A549 (cell line): Measurements from ENCODE around the gene SPATA31D4. TPM values are rescaled to one million over a fixed set of nuclear protein-coding genes. Genes with fewer than 3 reads are reported as not detected.

Experiments used
- ATAC-seq, 2 experiments: fragments of 200-7000 bp in 1 of 2; fragments of >200 bp in 1 of 2; cut with Nextera tagmentation in 1 of 2; cut with Tn5 transposase in 1 of 2; 3 replicates each; pipeline versions ENCODE4 v1.8.0 to v1.9.1; 2018 to 2020; ENCODE audit warnings: mild to moderate bottlenecking in 1 of 2, moderate library complexity in 1 of 2
- CTCF ChIA-PET: fragments of 300-600 bp; sonication (Branson Sonifier 250); formaldehyde crosslinking; extraction: SDS; loops from one replicate; lab custom pipeline; 2021; ENCODE audit warnings: antibody characterized with exemption, inconsistent platforms; lab: Yijun Ruan, JAX
- POLR2A ChIA-PET: fragments of 350-600 bp; formaldehyde crosslinking; extraction: SDS; loops from one replicate; lab custom pipeline; 2021; ENCODE audit warnings: antibody characterized with exemption, inconsistent platforms; lab: Yijun Ruan, JAX
- DNase-seq, 2 experiments: peaks; one replicate each; pipeline versions ENCODE4 v3.0.0 to v3.0.0-alpha.2; 2011 to 2016; ENCODE audit warnings: low read depth in 1 of 2, low spot score in 1 of 2
- FAIRE-seq: peaks from 2 replicates; lab custom pipeline; 2011; peaks lifted over from hg19 to GRCh38; lab: Jason Lieb, UNC
- H3K27ac ChIP-seq, 2 experiments: fragments of >200 bp; sonication (Bioruptor Twin); formaldehyde crosslinking; 3 replicates each; pipeline ENCODE4 v1.5.1; 2016 to 2017
- H3K4me1 ChIP-seq: fragments of >200 bp; sonication (Bioruptor Twin); formaldehyde crosslinking; 3 replicates; pipeline ENCODE4 v1.6.1; 2016
- H3K4me2 ChIP-seq: fragments of >200 bp; sonication (Bioruptor Twin); formaldehyde crosslinking; 3 replicates; pipeline ENCODE4 v1.6.1; 2016
- H3K4me3 ChIP-seq: fragments of >200 bp; sonication (Bioruptor Twin); formaldehyde crosslinking; 3 replicates; pipeline ENCODE4 v1.5.1; 2016
- H3K9me3 ChIP-seq: fragments of >200 bp; sonication (Bioruptor Twin); formaldehyde crosslinking; 3 replicates; pipeline ENCODE4 v1.6.1; 2016
- BCL3 ChIP-seq: fragments of >200 bp; sonication (Bioruptor Twin); formaldehyde crosslinking; IDR thresholded peaks from 3 replicates; pipeline ENCODE4 v1.6.1; 2016
- CBX2 ChIP-seq: fragments of 200-600 bp; sonication (generic); IDR thresholded peaks from 2 replicates; pipeline ENCODE4 v1.6.1; 2016; ENCODE audit warnings: low read depth, mild to moderate bottlenecking, borderline replicate concordance
- CTCF ChIP-seq: fragments of >200 bp; sonication (Bioruptor Twin); formaldehyde crosslinking; IDR thresholded peaks from 3 replicates; pipeline ENCODE4 v1.5.1; 2016
- E2F6 ChIP-seq: IDR thresholded peaks from 2 replicates; pipeline ENCODE4 v1.6.1; 2012; ENCODE audit warnings: low read depth, borderline replicate concordance
- FOSB ChIP-seq: fragments of 250-450 bp; sonication (Bioruptor Pico); IDR thresholded peaks from 2 replicates; pipeline ENCODE4 v1.5.0; 2020; ENCODE audit warnings: mild to moderate bottlenecking, moderate library complexity
- FOSL2 ChIP-seq, 2 experiments: fragments of 450-650 bp in 1 of 2; fragments of >200 bp in 1 of 2; sonication (Bioruptor Twin) in 1 of 2; formaldehyde crosslinking; IDR thresholded peaks; 2 replicates each; pipeline versions ENCODE4 v1.5.0 to v1.6.1; 2016 to 2020; ENCODE audit warnings: mild to moderate bottlenecking in 1 of 2, moderate library complexity in 1 of 2
- FOXS1 ChIP-seq: fragments of 250-450 bp; sonication (Bioruptor Pico); IDR thresholded peaks from 2 replicates; pipeline ENCODE4 v1.5.0; 2020; ENCODE audit warnings: mild to moderate bottlenecking, moderate library complexity
- HEYL ChIP-seq: fragments of 250-450 bp; sonication (Bioruptor Pico); IDR thresholded peaks from 2 replicates; pipeline ENCODE4 v1.8.0; 2021; ENCODE audit warnings: mild to moderate bottlenecking, moderate library complexity
- HOXA7 ChIP-seq: fragments of 250-450 bp; sonication (Bioruptor Pico); IDR thresholded peaks from 2 replicates; pipeline ENCODE4 v1.5.0; 2020; ENCODE audit warnings: mild to moderate bottlenecking, moderate library complexity
- HOXB13 ChIP-seq: fragments of 250-450 bp; sonication (Bioruptor Pico); IDR thresholded peaks from 2 replicates; pipeline ENCODE4 v1.5.0; 2020; ENCODE audit warnings: low read depth, mild to moderate bottlenecking, moderate library complexity
- HOXB5 ChIP-seq: fragments of 250-450 bp; sonication (Bioruptor Pico); IDR thresholded peaks from 2 replicates; pipeline ENCODE4 v1.5.0; 2020; ENCODE audit warnings: mild to moderate bottlenecking, moderate library complexity
- JUN ChIP-seq, 2 experiments: fragments of >200 bp; sonication (Bioruptor Twin); formaldehyde crosslinking; IDR thresholded peaks; 2 replicates in 1 of 2; 3 replicates in 1 of 2; pipeline ENCODE4 v1.6.1; 2016 to 2017
- MAFK ChIP-seq: fragments of 450-650 bp; IDR thresholded peaks from 2 replicates; pipeline ENCODE4 v1.6.1; 2014; ENCODE audit not compliant: partially characterized antibody
- MAZ ChIP-seq: fragments of 150-350 bp; IDR thresholded peaks from 2 replicates; pipeline ENCODE4 v1.6.1; 2014; ENCODE audit warnings: antibody characterized with exemption, low read depth, low read length, borderline replicate concordance
- MYC ChIP-seq: IDR thresholded peaks from 2 replicates; pipeline ENCODE4 v1.6.1; 2012; ENCODE audit warnings: mild to moderate bottlenecking, inconsistent platforms, low read length, improper control_type of control experiment, borderline replicate concordance
- NR3C1 ChIP-seq: fragments of >200 bp; sonication (Bioruptor Twin); formaldehyde crosslinking; IDR thresholded peaks from 3 replicates; pipeline ENCODE4 v1.6.1; 2017
- POLR2A ChIP-seq: IDR thresholded peaks from 2 replicates; pipeline ENCODE4 v1.6.1; 2012; ENCODE audit warnings: mild to moderate bottlenecking, low read length
- RFX5 ChIP-seq: fragments of 450-650 bp; IDR thresholded peaks from 2 replicates; pipeline ENCODE4 v1.7.1; 2014; ENCODE audit warnings: antibody characterized with exemption, mild to moderate bottlenecking, moderate library complexity
- TFCP2L1 ChIP-seq: fragments of 250-450 bp; sonication (Bioruptor Pico); IDR thresholded peaks from 2 replicates; pipeline ENCODE4 v1.5.0; 2021; ENCODE audit warnings: mild to moderate bottlenecking
- ZFP36 ChIP-seq: fragments of 450-650 bp; IDR thresholded peaks from 2 replicates; pipeline ENCODE4 v1.6.1; 2014; ENCODE audit warnings: borderline replicate concordance; ENCODE audit not compliant: partially characterized antibody
- ZNF302 ChIP-seq: fragments of 250-450 bp; sonication (Bioruptor Pico); IDR thresholded peaks from 2 replicates; pipeline ENCODE4 v1.9.0; 2021; ENCODE audit warnings: inconsistent platforms, mild to moderate bottlenecking, moderate library complexity
- WGBS: methylation state at CpG from one replicate; pipeline ENCODE4 v1.1.6; 2017; ENCODE audit errors: missing lambda C conversion rate; 5-methylcytosine and 5-hydroxymethylcytosine counted together
- polyA plus RNA-seq, 4 experiments: library from polyadenylated mRNA; depleted of rRNA in 3 of 4; stranded (reverse); fragments of >200 nt; fragmentation: RNase III in 1 of 4; extraction: RNeasy Plus Mini Kit Qiagen cat#74134 plus additional on column Dnase treatment in 1 of 4; gene quantifications; 2 replicates in 3 of 4; 3 replicates in 1 of 4; pipeline ENCODE4 v1.2.3, GENCODE V29; 2011 to 2017
- TF ChIP-seq, protein P1 (sequence below): fragments of 200-600 bp; sonication (generic); IDR thresholded peaks from 2 replicates; pipeline ENCODE4 v1.6.1; 2016; ENCODE audit warnings: antibody characterized with exemption, mild to moderate bottlenecking, moderate library complexity
- TF ChIP-seq, protein P2 (sequence below): IDR thresholded peaks from 2 replicates; pipeline ENCODE4 v1.6.1; 2012

Gene SPATA31D4
- polyA plus RNA-seq, 2 of the 4 experiments (the other 2 are of a cell fraction), result not detected

GRCh38 chr9:81953096-81953495, 24.9 kb downstream of the SPATA31D4 start:
- DNase-seq (no peak), FAIRE-seq (no peak), ATAC-seq (no peak)
- no peak overlapping the region for H3K27ac ChIP-seq
- ChIA-PET CTCF (no interaction called here), POLR2A (no interaction called here)
- 89% methylated on average over 1 of the region's 1 CpG for WGBS
- H3K4me3 ChIP-seq, result no peak overlapping the region
- H3K4me1 ChIP-seq, result no peaks in the 10 kb centered on the region
- H3K4me2 ChIP-seq, result no peak overlapping the region
- no peak for TF ChIP-seq MAZ
- TF ChIP-seq TFCP2L1 (CRISPR knock-in tag), result no peak
- TF ChIP-seq HEYL (CRISPR knock-in tag), result no peak
- no peak for TF ChIP-seq FOXS1 (CRISPR knock-in tag)
- no peak for TF ChIP-seq FOSL2 (IDR thresholded peaks at IDR 0.05)
- no peak for TF ChIP-seq FOSL2 (CRISPR knock-in tag; IDR thresholded peaks at IDR 0.05)
- TF ChIP-seq, protein P1, sequence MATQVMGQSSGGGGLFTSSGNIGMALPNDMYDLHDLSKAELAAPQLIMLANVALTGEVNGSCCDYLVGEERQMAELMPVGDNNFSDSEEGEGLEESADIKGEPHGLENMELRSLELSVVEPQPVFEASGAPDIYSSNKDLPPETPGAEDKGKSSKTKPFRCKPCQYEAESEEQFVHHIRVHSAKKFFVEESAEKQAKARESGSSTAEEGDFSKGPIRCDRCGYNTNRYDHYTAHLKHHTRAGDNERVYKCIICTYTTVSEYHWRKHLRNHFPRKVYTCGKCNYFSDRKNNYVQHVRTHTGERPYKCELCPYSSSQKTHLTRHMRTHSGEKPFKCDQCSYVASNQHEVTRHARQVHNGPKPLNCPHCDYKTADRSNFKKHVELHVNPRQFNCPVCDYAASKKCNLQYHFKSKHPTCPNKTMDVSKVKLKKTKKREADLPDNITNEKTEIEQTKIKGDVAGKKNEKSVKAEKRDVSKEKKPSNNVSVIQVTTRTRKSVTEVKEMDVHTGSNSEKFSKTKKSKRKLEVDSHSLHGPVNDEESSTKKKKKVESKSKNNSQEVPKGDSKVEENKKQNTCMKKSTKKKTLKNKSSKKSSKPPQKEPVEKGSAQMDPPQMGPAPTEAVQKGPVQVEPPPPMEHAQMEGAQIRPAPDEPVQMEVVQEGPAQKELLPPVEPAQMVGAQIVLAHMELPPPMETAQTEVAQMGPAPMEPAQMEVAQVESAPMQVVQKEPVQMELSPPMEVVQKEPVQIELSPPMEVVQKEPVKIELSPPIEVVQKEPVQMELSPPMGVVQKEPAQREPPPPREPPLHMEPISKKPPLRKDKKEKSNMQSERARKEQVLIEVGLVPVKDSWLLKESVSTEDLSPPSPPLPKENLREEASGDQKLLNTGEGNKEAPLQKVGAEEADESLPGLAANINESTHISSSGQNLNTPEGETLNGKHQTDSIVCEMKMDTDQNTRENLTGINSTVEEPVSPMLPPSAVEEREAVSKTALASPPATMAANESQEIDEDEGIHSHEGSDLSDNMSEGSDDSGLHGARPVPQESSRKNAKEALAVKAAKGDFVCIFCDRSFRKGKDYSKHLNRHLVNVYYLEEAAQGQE, result no peak
- no peak for TF ChIP-seq MYC
- TF ChIP-seq NR3C1, result no peak
- TF ChIP-seq MAFK, result no peak
- no peak for TF ChIP-seq BCL3
- TF ChIP-seq, protein P2, sequence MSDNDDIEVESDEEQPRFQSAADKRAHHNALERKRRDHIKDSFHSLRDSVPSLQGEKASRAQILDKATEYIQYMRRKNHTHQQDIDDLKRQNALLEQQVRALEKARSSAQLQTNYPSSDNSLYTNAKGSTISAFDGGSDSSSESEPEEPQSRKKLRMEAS, result no peak
- TF ChIP-seq POLR2A, result no peak
- no peak for TF ChIP-seq HOXB5 (CRISPR knock-in tag)
- TF ChIP-seq JUN (IDR thresholded peaks at IDR 0.05), result no peak
- TF ChIP-seq HOXB13 (CRISPR knock-in tag), result no peak
- TF ChIP-seq E2F6, result no peak
- peaks cover 17% of the 10 kb centered on the region for H3K9me3 ChIP-seq

GRCh38 chr9:81955625-81956024, 27.4 kb downstream of the SPATA31D4 start:
- Histone ChIP-seq H3K4me3 (no peak overlapping the region), H3K9me3 (peaks cover 17% of the 10 kb centered on the region; the same call in 2 of the 3 replicates), H3K4me2 (no peak overlapping the region), H3K27ac (no peak overlapping the region), H3K4me1 (no peaks in the 10 kb centered on the region)
- FAIRE-seq (no peak), ATAC-seq (no peak), DNase-seq (no peak)
- ChIA-PET CTCF (no interaction called here), POLR2A (no interaction called here)
- no peak for TF ChIP-seq MAFK
- TF ChIP-seq ZNF302 (CRISPR knock-in tag), result no peak
- no peak for TF ChIP-seq RFX5
- TF ChIP-seq CBX2, result no peak
- TF ChIP-seq HOXA7 (CRISPR knock-in tag), result no peak
- TF ChIP-seq FOSB (CRISPR knock-in tag), result no peak
- peak; percentile 68 for TF ChIP-seq ZFP36
- no peak for TF ChIP-seq CTCF
- TF ChIP-seq, all 56 proteins: peak for 1
